RPMI8226 (cell line): ENCODE results near the gene COL11A2.
"Not testable (repeated sequence)": the region's sequence is repeated elsewhere in the genome, so short reads cannot be mapped to it uniquely, and the experiment has no call there.

Experiments
- DNase-seq: peaks from one replicate; pipeline ENCODE4 v3.0.0-alpha.2; 2015

Gene COL11A2

GRCh38 chr6:33192105-33192646, at the start of gene COL11A2:
Gene COL11A2 (minus strand): TSS chr6:33192467. CDS start chr6:33192240, 227 bp downstream.
- no peak for DNase-seq

- DNase-seq: no peak
Measured at GRCh38 chr6:33241968-33242367, 49.7 kb upstream of the COL11A2 start.

- DNase-seq: no peak
Measured at GRCh38 chr6:33237741-33238140, 45.5 kb upstream of the COL11A2 start.

DNA sequence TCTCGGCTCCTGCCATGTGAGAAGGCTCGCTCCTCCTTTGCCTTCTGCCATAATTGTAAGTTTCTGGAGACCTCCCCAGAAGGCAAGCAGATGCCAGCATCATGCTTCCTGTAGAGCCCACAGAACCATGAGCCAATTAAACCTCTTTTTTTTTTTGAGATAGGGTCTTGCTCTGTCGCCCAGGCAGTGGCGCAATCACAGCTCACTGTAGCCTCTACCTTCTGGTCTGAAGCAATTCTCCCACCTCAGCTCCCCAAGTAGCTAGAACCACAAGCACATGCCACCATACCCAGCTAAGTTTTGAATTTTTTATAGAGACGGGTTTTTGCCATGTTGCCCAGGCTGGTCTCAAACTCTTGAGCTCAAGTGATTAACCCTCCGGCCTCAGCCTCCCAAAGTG, 44.6 kb upstream of the COL11A2 start:
- DNase-seq: no peak

DNA sequence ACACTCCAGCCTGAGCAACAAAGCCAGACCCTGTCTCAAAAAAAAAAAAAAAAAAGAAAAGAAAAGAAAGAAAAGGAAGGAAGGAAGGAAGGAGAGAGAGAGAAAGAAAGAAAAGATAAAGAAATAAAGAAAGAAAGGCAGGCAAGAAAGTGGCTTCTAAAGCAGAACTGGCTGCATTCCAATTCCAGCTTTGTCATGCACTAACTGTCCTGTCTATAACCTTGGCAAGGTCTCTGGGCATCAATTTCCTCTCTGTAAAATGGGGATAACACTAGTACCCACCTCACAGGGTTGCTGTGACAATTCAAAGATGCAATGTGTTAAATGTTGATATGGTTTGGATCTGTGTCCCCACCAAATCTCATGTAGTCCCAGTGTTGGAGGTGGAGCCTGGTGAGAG, 44.1 kb upstream of the COL11A2 start:
- no peak for DNase-seq

- no peak for DNase-seq
Measured at GRCh38 chr6:33235221-33235634, 43.0 kb upstream of the COL11A2 start.

GRCh38 chr6:33226503-33227120, 34.3 kb upstream of the COL11A2 start:
- DNase-seq: not testable (repeated sequence)

GRCh38 chr6:33217681-33218080, 25.4 kb upstream of the COL11A2 start:
- DNase-seq: no peak

- DNase-seq: no peak
Measured at GRCh38 chr6:33217246-33217645, 25.0 kb upstream of the COL11A2 start.

GRCh38 chr6:33216117-33216649, 23.9 kb upstream of the COL11A2 start:
- no peak for DNase-seq

- DNase-seq: peak; percentile 66
Measured at GRCh38 chr6:33215271-33216116, 23.2 kb upstream of the COL11A2 start.

DNA sequence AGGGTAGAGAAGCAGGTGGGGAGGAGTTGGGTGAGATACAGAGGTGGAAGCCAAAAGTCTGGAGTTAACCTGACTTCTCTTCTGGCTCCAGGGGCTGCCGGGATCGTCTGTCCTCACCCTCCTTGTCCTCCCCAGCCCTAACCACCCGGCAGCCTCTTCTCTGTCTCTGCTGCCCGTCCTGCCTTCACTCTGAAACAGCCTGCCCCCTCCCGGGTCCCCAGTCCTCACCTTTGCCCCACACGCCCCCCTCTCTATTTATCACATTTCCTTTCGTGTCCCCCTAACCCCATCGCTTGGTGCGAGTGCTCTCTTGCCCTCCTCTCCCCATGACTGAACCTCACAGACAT, 21.7 kb upstream of the COL11A2 start:
- no peak for DNase-seq

GRCh38 chr6:33213166-33213988, 21.1 kb upstream of the COL11A2 start:
- DNase-seq: no peak

DNA sequence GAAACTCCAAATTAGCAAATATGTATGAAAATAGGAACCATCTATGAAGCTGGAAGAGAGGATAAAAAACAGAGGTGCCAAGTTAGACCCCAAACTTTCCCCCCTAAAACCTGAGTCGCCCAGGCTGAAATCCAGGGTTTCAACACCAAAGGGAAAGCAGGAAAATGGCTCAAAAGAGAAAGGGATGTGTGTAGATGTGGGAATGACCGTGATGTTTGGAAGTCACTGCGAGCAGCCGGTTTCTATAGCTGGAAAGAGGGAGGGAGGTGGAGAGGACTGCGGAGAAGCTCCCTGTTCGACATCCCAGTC, 20.5 kb upstream of the COL11A2 start:
- no peak for DNase-seq

GRCh38 chr6:33211666-33212422, 19.6 kb upstream of the COL11A2 start:
- DNase-seq: no peak

DNA sequence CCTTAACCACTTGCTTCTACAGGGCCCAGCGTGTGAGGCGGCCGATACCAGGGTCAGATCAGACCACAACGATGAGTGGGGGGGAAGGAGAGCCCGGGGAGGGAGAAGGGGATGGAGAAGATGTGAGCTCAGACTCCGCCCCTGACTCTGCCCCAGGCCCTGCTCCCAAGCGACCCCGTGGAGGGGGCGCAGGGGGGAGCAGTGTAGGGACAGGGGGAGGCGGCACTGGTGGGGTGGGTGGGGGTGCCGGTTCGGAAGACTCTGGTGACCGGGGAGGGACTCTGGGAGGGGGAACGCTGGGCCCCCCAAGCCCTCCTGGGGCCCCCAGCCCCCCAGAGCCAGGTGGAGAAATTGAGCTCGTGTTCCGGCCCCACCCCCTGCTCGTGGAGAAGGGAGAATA, 18.9 kb upstream of the COL11A2 start:
- no peak for DNase-seq

DNA sequence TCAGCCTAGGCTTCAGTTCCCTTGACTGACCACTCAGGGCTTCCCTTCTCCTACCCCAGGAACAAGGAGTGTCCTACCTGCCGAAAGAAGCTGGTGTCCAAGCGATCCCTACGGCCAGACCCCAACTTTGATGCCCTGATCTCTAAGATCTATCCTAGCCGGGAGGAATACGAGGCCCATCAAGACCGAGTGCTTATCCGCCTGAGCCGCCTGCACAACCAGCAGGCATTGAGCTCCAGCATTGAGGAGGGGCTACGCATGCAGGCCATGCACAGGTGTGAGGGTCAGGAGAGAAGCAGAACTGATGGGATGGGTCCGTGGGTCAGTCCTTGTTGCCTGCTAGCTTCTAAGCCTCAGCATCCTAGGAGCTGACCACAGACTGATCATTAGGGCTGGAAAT, 17.6 kb upstream of the COL11A2 start:
- DNase-seq: no peak

DNA sequence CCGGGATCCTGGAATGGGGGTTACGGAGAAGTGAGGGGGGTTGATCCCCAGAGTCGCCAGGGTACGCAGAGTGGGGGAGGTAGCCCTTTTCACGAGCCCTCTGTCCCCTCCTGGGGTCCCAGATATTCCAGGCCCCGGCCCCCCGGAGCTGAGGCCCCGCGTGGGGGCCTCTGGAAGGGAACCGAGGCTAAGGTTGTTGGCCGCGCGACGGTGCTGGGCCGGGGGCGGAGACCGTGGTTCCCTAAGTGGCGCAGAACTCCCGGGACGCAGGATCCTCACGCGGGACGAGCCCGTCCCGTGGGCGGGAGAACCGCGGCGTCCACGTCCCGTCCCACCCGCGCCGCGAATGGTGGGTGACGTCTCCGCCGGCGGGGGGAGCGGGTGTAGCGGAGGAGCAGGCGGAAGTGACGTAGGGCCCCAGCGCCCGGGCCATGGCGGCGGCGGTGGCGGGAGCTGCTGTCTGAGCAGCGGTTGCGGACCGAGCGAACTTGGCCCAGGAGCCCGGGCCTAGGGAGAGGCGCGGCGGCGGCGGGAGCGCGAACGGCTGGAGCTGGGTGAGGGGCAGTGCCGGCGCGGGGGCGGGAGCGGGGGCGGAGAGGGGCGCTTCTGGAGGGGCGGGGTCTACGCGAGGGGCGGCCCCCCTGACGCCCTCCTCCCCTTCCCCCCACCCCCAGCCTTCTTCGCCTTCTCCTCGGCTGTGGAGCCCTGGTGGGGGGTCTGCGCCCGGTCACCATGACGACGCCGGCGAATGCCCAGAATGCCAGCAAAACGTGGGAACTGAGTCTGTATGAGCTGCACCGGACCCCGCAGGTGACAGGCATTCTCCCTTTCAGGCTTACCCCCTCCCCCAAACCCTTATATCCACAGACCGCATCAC, 16.1 kb upstream of the COL11A2 start, which contains the start of gene RING1:
TSS of gene RING1 (plus strand) at position 410 of the 877 bp plus-strand sequence. CDS start at position 733, 323 bp downstream.
- DNase-seq: peak; percentile 87

DNA sequence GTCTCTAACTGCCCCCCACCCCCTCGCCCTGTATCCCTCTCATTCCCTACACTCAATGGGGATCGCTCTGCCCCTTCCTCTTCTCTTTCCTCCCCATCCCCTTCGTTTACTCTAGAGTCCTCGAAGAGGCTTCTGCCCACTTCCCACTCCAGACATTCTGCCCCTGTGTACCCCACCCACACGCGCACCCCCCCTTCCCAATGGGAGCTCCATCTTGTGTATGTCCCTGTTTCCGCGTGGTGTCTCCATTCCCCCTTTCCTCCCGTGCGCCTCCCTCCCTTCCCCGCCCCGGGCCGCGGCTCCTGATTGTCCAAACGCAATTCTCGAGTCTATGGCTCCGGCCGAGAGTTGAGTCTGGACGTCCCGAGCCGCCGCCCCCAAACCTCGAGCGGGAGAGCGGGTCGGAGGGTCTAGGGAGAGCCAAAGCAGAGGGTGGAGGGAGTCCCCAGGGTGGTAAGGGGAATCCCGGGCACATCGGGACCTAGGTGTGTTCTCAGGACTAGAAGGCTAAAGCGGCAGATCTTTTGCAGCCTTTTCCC, 15.4 kb upstream of the COL11A2 start:
- DNase-seq: peak; percentile 26

DNA sequence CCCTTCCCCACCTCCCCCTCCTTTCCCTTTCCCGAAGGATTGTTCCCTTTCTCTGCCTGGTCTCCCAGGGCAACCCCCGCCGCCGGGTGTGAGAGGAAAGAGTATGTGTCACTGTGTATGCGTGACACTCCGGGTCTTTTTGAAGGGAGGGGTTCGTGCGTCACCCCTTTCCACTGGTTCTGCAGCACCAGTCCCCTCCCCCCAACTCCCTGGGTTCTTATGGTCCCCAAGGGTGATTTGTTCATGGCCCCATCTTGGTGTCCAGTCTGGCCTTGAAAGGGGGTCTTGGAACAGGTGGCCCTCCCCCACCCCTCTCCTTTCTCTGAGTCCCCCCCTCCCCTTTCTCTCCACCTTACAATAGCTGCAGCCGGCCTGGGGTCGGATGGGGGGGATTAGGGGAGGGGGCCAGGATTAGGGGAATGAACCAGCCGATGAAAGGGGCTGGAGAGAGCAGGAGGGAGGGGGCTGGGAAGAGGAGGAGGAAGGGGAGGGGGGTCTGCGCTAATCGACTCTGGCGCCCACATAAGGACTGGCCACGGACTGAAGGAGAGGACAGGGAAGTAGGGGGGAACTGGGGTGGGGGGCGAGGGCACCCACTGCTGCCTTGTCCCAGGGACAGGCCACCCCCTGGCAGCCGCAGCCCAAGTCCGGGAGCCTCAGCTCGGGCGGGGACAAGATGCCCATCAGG, 14.7 kb upstream of the COL11A2 start:
- no peak for DNase-seq
